Stomach (tissue), 9 donors: ENCODE results near the gene LANCL1. TPM values are rescaled to one million over a fixed set of nuclear protein-coding genes. Genes with fewer than 3 reads are reported as not detected.

ENCODE experiments used
- DNase-seq, 2 donors: peaks; one replicate each; pipeline versions ENCODE4 v3.0.0 to v3.0.0-alpha.2; 2013 to 2019
- H3K27ac ChIP-seq, 5 donors: fragments of 200-600 bp in 4 of 5; sonication (generic) in 4 of 5; one replicate each; pipeline ENCODE4 v1.5.1; 2013 to 2019; ENCODE audit warnings: mild to moderate bottlenecking in 1 of 5, moderate library complexity in 1 of 5
- H3K27me3 ChIP-seq, 3 donors: fragments of 200-600 bp; sonication (generic); one replicate each; pipeline ENCODE4 v1.5.1; 2017 to 2019; ENCODE audit warnings: mixed run types in 1 of 3
- H3K36me3 ChIP-seq, 4 donors: fragments of 200-600 bp; sonication (generic); 1 replicate in 3 of 4; 2 replicates in 1 of 4; pipeline ENCODE4 v1.5.1; 2016 to 2019
- H3K4me1 ChIP-seq, 4 donors: fragments of 200-600 bp; sonication (generic); one replicate each; pipeline ENCODE4 v1.5.1; 2016 to 2019
- H3K4me3 ChIP-seq, 4 donors: fragments of 200-600 bp; sonication (generic) in 3 of 4; one replicate each; pipeline ENCODE4 v1.5.1; 2016 to 2019; ENCODE audit warnings: mild to moderate bottlenecking in 1 of 4
- H3K9me3 ChIP-seq, 4 donors: fragments of 200-600 bp; sonication (generic); one replicate each; pipeline ENCODE4 v1.5.1; 2016 to 2019
- CTCF ChIP-seq, 7 experiments: fragments of 450-650 bp in 4 of 7; fragments of 200-600 bp in 3 of 7; sonication (generic) in 3 of 7; IDR thresholded peaks; one replicate each; pipeline ENCODE4 v1.5.1; 2016 to 2019; ENCODE audit warnings: antibody characterized with exemption in 7 of 7, control low read depth in 2 of 7, mild to moderate bottlenecking in 1 of 7
- EP300 ChIP-seq: sonication (generic); formaldehyde crosslinking; IDR thresholded peaks from one replicate; pipeline ENCODE4 v1.6.1; 2017; ENCODE audit warnings: antibody characterized with exemption
- POLR2A ChIP-seq, 4 donors: fragments of 450-650 bp; IDR thresholded peaks; one replicate each; pipeline ENCODE4 v1.6.1; 2016; ENCODE audit warnings: antibody characterized with exemption in 4 of 4, control low read depth in 2 of 4, mild to moderate bottlenecking in 1 of 4, moderate library complexity in 1 of 4
- POLR2AphosphoS5 ChIP-seq, 3 donors: sonication (generic); formaldehyde crosslinking; IDR thresholded peaks; one replicate each; pipeline ENCODE4 v1.6.1; 2016; ENCODE audit warnings: antibody characterized with exemption in 3 of 3
- WGBS, 5 donors: extraction: QIAGEN DNeasy Blood & Tissue Kit in 3 of 5; methylation state at CpG; one replicate each; pipeline versions ENCODE4 v1.1.5 to v1.1.7; 2013 to 2018; 5-methylcytosine and 5-hydroxymethylcytosine counted together
- intact Hi-C: fragments of 100-400 bp; cut with DNase I; formaldehyde crosslinking; loops from one replicate; pipeline ENCODE4 v1.15.1; 2023; ENCODE audit warnings: low total_unique reads
- polyA plus RNA-seq, 3 donors: library from polyadenylated mRNA; stranded (reverse); fragments of 200-250 nt; gene quantifications; one replicate each; pipeline ENCODE4 v1.2.3, GENCODE V29; 2013
- total RNA-seq, 5 donors: library from RNA; depleted of rRNA; stranded (reverse); fragments of >200 nt; gene quantifications; one replicate each; pipeline versions ENCODE4 v1.1.0 to v1.2.3, GENCODE V29; 2014 to 2016
- donor health status: healthy with polysubstance abuse.
- donor health status: Bipolar disorder and iron deficiency.
- donor health status: healthy.

LANCL1 gene
- total and polyA plus RNA-seq, 8 donors = 0.87 to 49.6 (median 19.8) TPM

GRCh38 chr2:210460322-210461227 lies 16.0 kb downstream of the LANCL1 start:
- intact Hi-C loops = no loop called here
- Histone ChIP-seq H3K27me3 (no peaks in the 10 kb centered on the region), H3K36me3 (peaks cover 6 to 67% (median 45%) of the 10 kb centered on the region in 4 donors), H3K9me3 (no peaks in the 10 kb centered on the region), H3K4me1 (no peaks in the 10 kb centered on the region), H3K27ac (no peak overlapping the region), H3K4me3 (no peak overlapping the region)
- no peak for DNase-seq
- 84 to 94% (median 90%) methylated on average over 3 of the region's 3 CpGs for WGBS, 5 donors
- TF ChIP-seq POLR2AphosphoS5 (IDR thresholded peaks at IDR 0.05) (no peak), CTCF (IDR thresholded peaks at IDR 0.05) (no peak), POLR2A (IDR thresholded peaks at IDR 0.05) (no peak), EP300 (no peak)

- intact Hi-C loops = no loop called here
- WGBS, 5 donors = 80 to 93% (median 91%) methylated on average over 5 of the region's 5 CpGs
- Histone ChIP-seq H3K9me3 (no peaks in the 10 kb centered on the region), H3K4me3 (no peak overlapping the region), H3K27me3 (no peaks in the 10 kb centered on the region), H3K27ac (no peak overlapping the region), H3K4me1 (no peaks in the 10 kb centered on the region), H3K36me3 (peaks cover 7 to 67% (median 45%) of the 10 kb centered on the region in 4 donors)
- DNase-seq = no peak
- TF ChIP-seq POLR2AphosphoS5 (IDR thresholded peaks at IDR 0.05) (no peak), POLR2A (IDR thresholded peaks at IDR 0.05) (no peak), EP300 (no peak), CTCF (IDR thresholded peaks at IDR 0.05) (no peak)
These were observed 16.7 kb downstream of the LANCL1 start for GRCh38 chr2:210459880-210460279.

GRCh38 chr2:210459407-210459806 lies 17.2 kb downstream of the LANCL1 start:
- H3K27ac ChIP-seq = no peak overlapping the region
- no peaks in the 10 kb centered on the region for H3K9me3 ChIP-seq
- H3K4me3 ChIP-seq = no peak overlapping the region
- WGBS, 5 donors = 92 to 96% (median 95%) methylated on average over 3 of the region's 3 CpGs
- no peak for TF ChIP-seq EP300
- no peak for TF ChIP-seq POLR2A (IDR thresholded peaks at IDR 0.05)
- TF ChIP-seq POLR2AphosphoS5 (IDR thresholded peaks at IDR 0.05) = no peak
- TF ChIP-seq CTCF (IDR thresholded peaks at IDR 0.05) = no peak
- DNase-seq = no peak
- peaks cover 12 to 70% (median 49%) of the 10 kb centered on the region in 4 donors for H3K36me3 ChIP-seq
- H3K27me3 ChIP-seq = no peaks in the 10 kb centered on the region
- no peaks in the 10 kb centered on the region for H3K4me1 ChIP-seq
- intact Hi-C loops = no loop called here

GRCh38 chr2:210458395-210458794 lies 18.2 kb downstream of the LANCL1 start:
- intact Hi-C loops = no loop called here
- H3K4me1 ChIP-seq = no peaks in the 10 kb centered on the region
- H3K9me3 ChIP-seq = no peaks in the 10 kb centered on the region
- H3K36me3 ChIP-seq = peaks cover 13 to 70% (median 54%) of the 10 kb centered on the region in 4 donors
- 96 to 99% (median 97%) methylated on average over 4 of the region's 4 CpGs for WGBS, 5 donors
- H3K4me3 ChIP-seq = no peak overlapping the region
- no peak for TF ChIP-seq EP300
- TF ChIP-seq POLR2A (IDR thresholded peaks at IDR 0.05) = no peak
- DNase-seq = no peak
- H3K27ac ChIP-seq = no peak overlapping the region
- H3K27me3 ChIP-seq = no peaks in the 10 kb centered on the region

GRCh38 chr2:210456571-210456970 lies 20.0 kb downstream of the LANCL1 start:
- Histone ChIP-seq H3K4me3 (no peak overlapping the region), H3K27ac (no peak overlapping the region), H3K27me3 (no peaks in the 10 kb centered on the region), H3K36me3 (peaks cover 13 to 78% (median 52%) of the 10 kb centered on the region in 4 donors), H3K9me3 (no peaks in the 10 kb centered on the region), H3K4me1 (no peaks in the 10 kb centered on the region)
- TF ChIP-seq POLR2AphosphoS5 (IDR thresholded peaks at IDR 0.05) (no peak), CTCF (IDR thresholded peaks at IDR 0.05) (no peak), EP300 (no peak), POLR2A (IDR thresholded peaks at IDR 0.05) (no peak)
- intact Hi-C loops = no loop called here
- WGBS, 5 donors = 81 to 89% (median 84%) methylated on average over 1 of the region's 1 CpG
- no peak for DNase-seq
